Stimulated activated CD4-positive, alpha-beta T cell treated with anti-CD3 and anti-CD28 coated beads, Interleukin-1b, Interleukin-23, amount 100 ng/mL, for 24 hours (primary cell): ENCODE results near the gene TCF25.

Experiments used
- DNase-seq, 4 experiments: peaks; one replicate each; pipeline ENCODE4 v3.0.0-alpha.2; 2020; ENCODE audit warnings: low read depth in 4 of 4, low spot score in 1 of 4

Gene TCF25

GRCh38 chr16:89843409-89844350, 29.7 kb upstream of the TCF25 start:
- DNase-seq: no peak

- no peak for DNase-seq
Observed at GRCh38 chr16:89844739-89845339, 28.6 kb upstream of the TCF25 start.

- no peak for DNase-seq
Observed at GRCh38 chr16:89845417-89845816, 28.0 kb upstream of the TCF25 start.

- DNase-seq: no peak
Observed at GRCh38 chr16:89847051-89847939, 26.1 kb upstream of the TCF25 start.

GRCh38 chr16:89847940-89848297, 25.5 kb upstream of the TCF25 start:
- DNase-seq: no peak

GRCh38 chr16:89848974-89849373, 24.4 kb upstream of the TCF25 start:
- no peak for DNase-seq

GRCh38 chr16:89853306-89853993, 19.9 kb upstream of the TCF25 start:
- DNase-seq: no peak

- no peak for DNase-seq
Observed at GRCh38 chr16:89855301-89855945, 18.0 kb upstream of the TCF25 start.

GRCh38 chr16:89855986-89856385, 17.4 kb upstream of the TCF25 start:
- DNase-seq: no peak

GRCh38 chr16:89858973-89859614, 14.3 kb upstream of the TCF25 start:
- DNase-seq: no peak

GRCh38 chr16:89859615-89860007, 13.8 kb upstream of the TCF25 start:
- DNase-seq: no peak

- peak in 3 of 4 experiments; percentile 59 to 71 (median 62) for DNase-seq
Observed at GRCh38 chr16:89860747-89861304, 12.6 kb upstream of the TCF25 start.

- DNase-seq: no peak
Observed at GRCh38 chr16:89861648-89862047, 11.7 kb upstream of the TCF25 start.

- no peak for DNase-seq
Observed at GRCh38 chr16:89862732-89863131, 10.7 kb upstream of the TCF25 start.

- DNase-seq: no peak
Observed at GRCh38 chr16:89863741-89864526, 9.5 kb upstream of the TCF25 start.

GRCh38 chr16:89864527-89864820, 8.9 kb upstream of the TCF25 start:
- no peak for DNase-seq

GRCh38 chr16:89867918-89868317, 5.5 kb upstream of the TCF25 start:
- DNase-seq: no peak

- no peak for DNase-seq
Observed at GRCh38 chr16:89869911-89870310, 3.5 kb upstream of the TCF25 start.

- DNase-seq: no peak
Observed at GRCh38 chr16:89870440-89870839, 3.0 kb upstream of the TCF25 start.
